K562 (cell line): ENCODE data around the gene SLC38A2. TPM values are rescaled to one million over a fixed set of nuclear protein-coding genes. Genes with fewer than 3 reads are reported as not detected.

Experiments used
- ATAC-seq: fragments of 200-7000 bp; cut with Tn5 transposase; 3 replicates; pipeline ENCODE4 v1.9.1; 2020; ENCODE audit warnings: moderate library complexity
- BruUV-seq: library from RNA; stranded (reverse); fragments of 400-500 nt; replicated peaks from 2 replicates; lab custom pipeline; 2021; lab: Mats Ljungman, UMichigan
- CTCF ChIA-PET: fragments of 300-600 bp; formaldehyde crosslinking; extraction: SDS; loops from one replicate; lab custom pipeline; 2021; ENCODE audit warnings: low intra/inter-chr PET ratio; lab: Yijun Ruan, JAX
- POLR2A ChIA-PET: fragments of 300-600, 350-650 bp; sonication (Branson Sonifier 250); formaldehyde crosslinking; extraction: SDS; loops from one replicate; lab custom pipeline; 2021; ENCODE audit warnings: antibody characterized with exemption, inconsistent platforms; lab: Yijun Ruan, JAX
- DNase-seq, 4 experiments: peaks; one replicate each; pipeline versions ENCODE4 v3.0.0 to v3.0.0-alpha.2; 2011 to 2018; ENCODE audit warnings: low spot score in 3 of 4, mixed read lengths in 3 of 4; ENCODE audit errors: extremely low read depth in 1 of 4
- FAIRE-seq: peaks from 2 replicates; lab custom pipeline; 2011; peaks lifted over from hg19 to GRCh38; lab: Jason Lieb, UNC
- H2AFZ ChIP-seq: 2 replicates; pipeline ENCODE4 v1.6.0; 2011; ENCODE audit warnings: low read depth, low read length, control low read depth, inconsistent platforms
- H3K27ac ChIP-seq: fragments of 200-600 bp; 3 replicates; pipeline ENCODE4 v1.8.0; 2011; ENCODE audit warnings: low read depth, mild to moderate bottlenecking, control low read depth, inconsistent platforms, low read length, moderate library complexity, mixed read lengths; ENCODE audit errors: extremely low read depth
- H3K27me3 ChIP-seq, 2 experiments: fragments of 300-600 bp in 1 of 2; 2 replicates in 1 of 2; 3 replicates in 1 of 2; pipeline versions ENCODE4 v1.6.0 to v1.8.0; 2011; ENCODE audit warnings: inconsistent platforms in 2 of 2, low read length in 2 of 2, mild to moderate bottlenecking in 1 of 2, mixed read lengths in 1 of 2, moderate library complexity in 1 of 2; ENCODE audit not compliant: control insufficient read depth in 2 of 2, insufficient read depth in 2 of 2
- H3K36me3 ChIP-seq: fragments of 300-600 bp; 3 replicates; pipeline ENCODE4 v1.8.0; 2011; ENCODE audit warnings: mild to moderate bottlenecking, low read length, inconsistent platforms; ENCODE audit not compliant: control insufficient read depth, insufficient read depth
- H3K4me1 ChIP-seq, 2 experiments: fragments of 200-600 bp in 1 of 2; replicated peaks in 1 of 2; 2 replicates in 1 of 2; 3 replicates in 1 of 2; pipeline versions ENCODE4 v1.5.1 to v1.8.0; 2011; ENCODE audit warnings: inconsistent platforms in 2 of 2, low read length in 2 of 2, mild to moderate bottlenecking in 1 of 2, mixed read lengths in 1 of 2, moderate library complexity in 1 of 2; ENCODE audit not compliant: control insufficient read depth in 2 of 2, insufficient read depth in 2 of 2
- H3K4me2 ChIP-seq: 2 replicates; pipeline ENCODE4 v1.6.1; 2011; ENCODE audit warnings: low read length, control low read depth, inconsistent platforms, mixed read lengths; ENCODE audit not compliant: insufficient read depth
- H3K4me3 ChIP-seq: fragments of 200-600 bp; sonication (generic), shearing (Covaris generic); 2 replicates; pipeline ENCODE4 v1.5.1; 2016; ENCODE audit warnings: control low read depth, inconsistent platforms
- H3K79me2 ChIP-seq: fragments of 200-600 bp; 3 replicates; pipeline ENCODE4 v1.8.0; 2011; ENCODE audit warnings: low read length, inconsistent platforms; ENCODE audit not compliant: control insufficient read depth, insufficient read depth
- H3K9ac ChIP-seq, 2 experiments: 2 replicates each; pipeline versions ENCODE4 v1.6.0 to v1.6.1; 2011; ENCODE audit warnings: low read depth in 2 of 2, low read length in 2 of 2, control low read depth in 1 of 2, inconsistent platforms in 1 of 2, mild to moderate bottlenecking in 1 of 2, mixed read lengths in 1 of 2; ENCODE audit not compliant: insufficient read depth in 1 of 2
- H3K9me1 ChIP-seq: one replicate; pipeline ENCODE4 v1.6.0; 2011; ENCODE audit warnings: inconsistent platforms, mild to moderate bottlenecking, low read length, moderate library complexity; ENCODE audit not compliant: control insufficient read depth, insufficient read depth
- H3K9me3 ChIP-seq: replicated peaks from 2 replicates; pipeline ENCODE4 v1.5.1; 2011; ENCODE audit warnings: low read depth, low read length, inconsistent platforms; ENCODE audit not compliant: control insufficient read depth, insufficient read depth
- H4K20me1 ChIP-seq: replicated peaks from 2 replicates; pipeline ENCODE4 v1.6.1; 2011; ENCODE audit warnings: low read length, inconsistent platforms, mixed read lengths; ENCODE audit not compliant: control insufficient read depth, insufficient read depth
- ASH1L ChIP-seq: fragments of 450-650 bp; IDR thresholded peaks from 2 replicates; pipeline ENCODE4 v1.6.1; 2018; ENCODE audit warnings: borderline replicate concordance, mild to moderate bottlenecking, low read depth; ENCODE audit not compliant: partially characterized antibody
- BRD9 ChIP-seq: fragments of 450-650 bp; IDR thresholded peaks from 2 replicates; pipeline ENCODE4 v1.6.1; 2018; ENCODE audit warnings: low read depth; ENCODE audit not compliant: partially characterized antibody
- CBX5 ChIP-seq: IDR thresholded peaks from 2 replicates; pipeline ENCODE4 v1.6.1; 2014; ENCODE audit warnings: low read depth, borderline replicate concordance
- CCAR2 ChIP-seq: fragments of 200-400 bp; formaldehyde crosslinking; IDR thresholded peaks from 2 replicates; pipeline ENCODE4 v1.6.1; 2017; ENCODE audit warnings: mild to moderate bottlenecking, low read depth, low read length
- COPS2 ChIP-seq: fragments of 450-650 bp; conservative IDR thresholded peaks from 2 replicates; pipeline ENCODE4 v1.6.1; 2016; ENCODE audit warnings: mild to moderate bottlenecking, moderate library complexity
- GABPB1 ChIP-seq: sonication (generic); formaldehyde crosslinking; IDR thresholded peaks from 2 replicates; pipeline ENCODE4 v1.8.0; 2022; ENCODE audit warnings: mild to moderate bottlenecking, missing genetic modification reagents
- MAZ ChIP-seq, 2 experiments: fragments of 450-650 bp in 1 of 2; sonication (generic) in 1 of 2; formaldehyde crosslinking; IDR thresholded peaks in 1 of 2; conservative IDR thresholded peaks in 1 of 2; 2 replicates each; pipeline versions ENCODE4 v1.4.0 to v1.5.0; 2020; ENCODE audit warnings: mild to moderate bottlenecking in 1 of 2, missing genetic modification reagents in 1 of 2
- MYC ChIP-seq, 2 experiments: fragments of 250-450 bp in 1 of 2; sonication (Bioruptor Pico) in 1 of 2; IDR thresholded peaks; 2 replicates each; pipeline versions ENCODE4 v1.5.1 to v1.6.1; 2012 to 2021; ENCODE audit warnings: low read depth in 2 of 2, borderline replicate concordance in 1 of 2, improper control_type of control experiment in 1 of 2, low read length in 1 of 2, mild to moderate bottlenecking in 1 of 2, moderate library complexity in 1 of 2
- NCOA1 ChIP-seq: fragments of 450-650 bp; IDR thresholded peaks from 2 replicates; pipeline ENCODE4 v1.6.1; 2016; ENCODE audit warnings: low read depth
- PKNOX1 ChIP-seq: fragments of 450-650 bp; IDR thresholded peaks from 2 replicates; pipeline ENCODE4 v1.6.1; 2016
- SETDB1 ChIP-seq: IDR thresholded peaks from one replicate; pipeline ENCODE4 v1.6.1; 2012; ENCODE audit warnings: low read length, control low read depth, inconsistent platforms
- ZC3H8 ChIP-seq: fragments of 450-650 bp; IDR thresholded peaks from 2 replicates; pipeline ENCODE4 v1.6.1; 2017
- ZNF133 ChIP-seq: fragments of 250-450 bp; sonication (Bioruptor Pico); IDR thresholded peaks from 2 replicates; pipeline ENCODE4 v1.4.0; 2020; ENCODE audit warnings: mild to moderate bottlenecking
- ZNF644 ChIP-seq: fragments of 200-800 bp; sonication (Bioruptor generic); IDR thresholded peaks from 2 replicates; pipeline ENCODE4 v1.6.1; 2016; ENCODE audit warnings: low read depth, missing genetic modification characterization, missing compliant biosample characterization
- ZNF780A ChIP-seq: fragments of 250-450 bp; sonication (Bioruptor Pico); IDR thresholded peaks from 2 replicates; pipeline ENCODE4 v1.5.0; 2021; ENCODE audit warnings: mild to moderate bottlenecking
- WGBS: fragments of 100-300 bp; shearing (Covaris generic); methylation state at CpG from one replicate; pipeline ENCODE4 v1.1.6; 2016; ENCODE audit warnings: low coverage, mixed read lengths; ENCODE audit not compliant: insufficient coverage; ENCODE audit errors: missing lambda C conversion rate; 5-methylcytosine and 5-hydroxymethylcytosine counted together
- in situ Hi-C: fragments of 300-500 bp; cut with MboI; formaldehyde crosslinking; loops from 4 replicates; pipeline ENCODE4 v1.15.0; 2018; ENCODE audit warnings: inconsistent platforms, mixed read lengths
- intact Hi-C: fragments of 100-400 bp; cut with micrococcal nuclease; formaldehyde crosslinking; loops from 2 replicates; pipeline ENCODE4 v1.14.2; 2022
- polyA plus RNA-seq, 8 experiments: library from polyadenylated mRNA; depleted of rRNA in 4 of 8; stranded (reverse) in 5 of 8; unstranded in 3 of 8; fragments of >200 nt; fragmentation: Nextera tagmentation in 2 of 8; fragmentation: Illumina TruSeq in 1 of 8; extraction: Ambion mirVana in 2 of 8; extraction: Trizol in 1 of 8; gene quantifications; 2 replicates each; pipeline versions ENCODE4 v1.2.1 to v1.2.3, GENCODE V29; 2011 to 2014; ENCODE audit warnings: inconsistent platforms in 1 of 8, missing spikeins in 1 of 8
- total RNA-seq, 7 experiments: library from RNA; depleted of rRNA in 6 of 7; stranded (reverse); fragments of >200 nt in 6 of 7; fragmentation: Illumina TruSeq in 2 of 7; extraction: Trizol in 2 of 7; gene quantifications; 2 replicates each; pipeline versions ENCODE4 v1.2.1 to v1.2.3, GENCODE V29; 2011 to 2021; ENCODE audit warnings: low replicate concordance in 1 of 7
- TF ChIP-seq, protein P1 (sequence below): sonication (generic); IDR thresholded peaks from 2 replicates; pipeline ENCODE4 v1.6.1; 2016

Gene SLC38A2
- total and polyA plus RNA-seq, 9 of the 15 experiments (the other 6 are each of a cell fraction or from before 2014, with no cell fraction given), result 98.7 to 292 (median 143) TPM

DNA sequence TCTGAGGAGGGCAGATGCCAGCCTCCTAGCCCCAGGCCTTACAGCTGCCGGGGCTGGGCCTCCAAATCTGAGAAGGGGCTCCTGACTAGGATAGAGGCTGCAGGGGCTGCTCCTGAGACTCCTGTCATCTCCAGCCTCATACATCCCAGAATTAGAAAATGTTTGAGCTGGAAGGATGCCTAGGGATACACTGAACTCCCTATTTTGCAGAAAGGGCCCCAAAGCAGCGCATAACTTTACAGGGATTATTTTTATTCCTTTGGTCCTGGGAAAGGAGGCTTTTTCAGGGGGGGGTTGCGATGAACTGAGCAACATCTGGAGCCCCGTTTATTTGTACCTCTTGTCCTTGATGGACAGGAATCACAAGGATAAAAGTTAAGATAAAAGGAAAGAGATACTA is 35.9 kb upstream of the SLC38A2 start (continued):
- no peak for TF ChIP-seq ZNF133 (CRISPR knock-in tag)
- no peak for TF ChIP-seq GABPB1

DNA sequence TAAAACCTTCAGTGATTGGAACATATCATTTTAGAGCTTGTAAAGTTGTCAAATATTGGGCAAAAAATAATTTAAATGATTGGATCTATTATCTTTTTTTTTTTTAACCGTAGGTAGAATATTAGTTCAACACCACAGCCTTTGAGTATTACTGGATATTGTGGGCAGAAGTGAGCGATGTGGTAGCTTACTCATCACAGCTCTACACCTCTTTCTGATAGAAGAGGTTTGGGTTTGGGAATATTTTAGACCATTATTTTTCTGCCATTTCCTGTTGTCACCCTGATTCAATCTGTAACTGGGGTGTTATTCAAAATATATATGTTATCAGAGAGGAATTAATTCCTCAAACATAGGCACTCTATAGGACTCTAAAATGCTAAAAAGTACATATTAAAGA is 34.8 kb upstream of the SLC38A2 start:
- Histone ChIP-seq H4K20me1 (no peaks in the 10 kb centered on the region), H3K36me3 (no peaks in the 10 kb centered on the region), H3K9ac (no peak overlapping the region), H3K9me1 (no peaks in the 10 kb centered on the region), H2AFZ (no peak overlapping the region), H3K9me3 (no peaks in the 10 kb centered on the region), H3K79me2 (no peaks in the 10 kb centered on the region), H3K4me3 (no peak overlapping the region), H3K4me2 (no peak overlapping the region), H3K4me1 (peaks cover 0 to 8% of the 10 kb centered on the region in 2 experiments; a peak in 3 of 5 replicates), H3K27ac (no peak overlapping the region), H3K27me3 (no peaks in the 10 kb centered on the region)
- TF ChIP-seq COPS2 (no peak), BRD9 (no peak), ZNF644 (no peak), NCOA1 (no peak), MAZ (CRISPR knock-in tag; conservative IDR thresholded peaks at IDR 0.05 in 1 of 2, IDR thresholded peaks at IDR 0.05 in 1 of 2) (no peak), PKNOX1 (no peak), ZNF780A (CRISPR knock-in tag) (no peak), ZC3H8 (no peak), CCAR2 (no peak), CBX5 (no peak), SETDB1 (no peak), ASH1L (no peak), MYC (IDR thresholded peaks at IDR 0.05; ENCODE audit: low read depth, low read length) (no peak), MYC (CRISPR knock-in tag; IDR thresholded peaks at IDR 0.05; ENCODE audit: borderline replicate concordance, low read depth) (no peak)
- TF ChIP-seq, protein P1, sequence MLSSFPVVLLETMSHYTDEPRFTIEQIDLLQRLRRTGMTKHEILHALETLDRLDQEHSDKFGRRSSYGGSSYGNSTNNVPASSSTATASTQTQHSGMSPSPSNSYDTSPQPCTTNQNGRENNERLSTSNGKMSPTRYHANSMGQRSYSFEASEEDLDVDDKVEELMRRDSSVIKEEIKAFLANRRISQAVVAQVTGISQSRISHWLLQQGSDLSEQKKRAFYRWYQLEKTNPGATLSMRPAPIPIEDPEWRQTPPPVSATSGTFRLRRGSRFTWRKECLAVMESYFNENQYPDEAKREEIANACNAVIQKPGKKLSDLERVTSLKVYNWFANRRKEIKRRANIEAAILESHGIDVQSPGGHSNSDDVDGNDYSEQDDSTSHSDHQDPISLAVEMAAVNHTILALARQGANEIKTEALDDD, result no peak
- ChIA-PET POLR2A (no interaction called here), CTCF (no interaction called here)
- no peak for ATAC-seq
- in situ Hi-C loops (no loop called here), intact Hi-C loops (no loop called here)
- DNase-seq, result no peak
- 71% methylated on average over 2 of the region's 2 CpGs for WGBS
- FAIRE-seq, result no peak
- no TSS peak for BruUV-seq
